Fibroblast of lung (primary cell): Measurements from ENCODE around the gene C20orf144.

Source experiments
- CTCF ChIP-seq, 2 donors: IDR thresholded peaks in 1 of 2; conservative IDR thresholded peaks in 1 of 2; 1 replicate in 1 of 2; 2 replicates in 1 of 2; pipeline ENCODE4 v1.5.1; 2011 to 2012; ENCODE audit warnings: low read length in 2 of 2, control low read depth in 1 of 2, inconsistent platforms in 1 of 2, low read depth in 1 of 2, mild to moderate bottlenecking in 1 of 2
- EZH2 ChIP-seq: IDR thresholded peaks from 2 replicates; pipeline ENCODE4 v1.5.1; 2012; ENCODE audit warnings: low read length, control low read depth, mild to moderate bottlenecking; ENCODE audit errors: missing control alignments

DNA sequence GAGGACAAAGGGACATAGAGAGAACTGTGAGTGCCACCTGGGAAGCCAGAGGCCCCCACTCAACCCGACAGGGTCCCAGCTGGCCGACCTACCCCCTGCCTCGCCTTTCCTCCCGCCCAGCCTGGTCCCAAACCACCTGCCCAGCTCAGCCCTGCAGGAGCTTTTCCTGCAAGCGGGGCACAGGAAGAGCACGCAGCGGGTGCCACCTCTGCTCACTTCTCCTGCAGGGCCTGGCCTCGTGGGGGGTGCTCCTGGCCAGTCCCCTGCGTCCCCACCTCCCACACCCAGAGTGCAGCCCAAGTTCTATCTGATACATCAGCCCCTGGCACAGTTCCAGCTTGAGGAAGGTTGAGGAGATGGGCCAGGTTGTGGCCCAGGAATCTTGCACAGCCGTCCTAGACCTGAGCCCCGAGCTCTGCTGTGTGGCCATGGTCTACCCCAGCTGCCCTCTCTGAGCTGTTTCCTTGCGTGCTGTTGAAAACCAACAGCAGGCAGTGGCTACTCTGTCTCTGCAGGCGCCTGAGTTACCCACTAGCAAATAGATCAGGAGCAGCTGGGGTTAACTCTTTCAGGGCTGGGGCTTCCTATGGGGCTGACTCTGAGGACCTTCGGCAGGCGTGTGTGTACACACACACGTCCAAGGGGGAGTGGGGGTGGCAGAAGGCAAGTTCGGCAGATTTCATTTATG lies 10.4 kb downstream of the C20orf144 start:
- TF ChIP-seq CTCF (conservative IDR thresholded peaks at IDR 0.05 in 1 of 2, IDR thresholded peaks at IDR 0.05 in 1 of 2; ENCODE audit: low read depth in 1 of 2, low read length in 2 of 2) (no peak), EZH2 (no peak)
